Panc1 (cell line): ENCODE results near the gene IL1RAPL1.

Source experiments
- POLR2AphosphoS5 ChIP-seq: IDR thresholded peaks from 2 replicates; pipeline ENCODE4 v1.6.1; 2012; ENCODE audit warnings: mild to moderate bottlenecking, low read depth, low read length, moderate library complexity
- SIN3A ChIP-seq: IDR thresholded peaks from 2 replicates; pipeline ENCODE4 v1.6.1; 2012; ENCODE audit warnings: low read depth, mild to moderate bottlenecking, low read length, moderate library complexity, borderline replicate concordance; ENCODE audit not compliant: insufficient read depth
- TCF7L2 ChIP-seq: IDR thresholded peaks from 2 replicates; pipeline ENCODE4 v1.6.1; 2011; ENCODE audit warnings: mild to moderate bottlenecking, low read depth, low read length, inconsistent platforms
- TF ChIP-seq, protein P1 (sequence below): fragments of 450-650 bp; IDR thresholded peaks from 2 replicates; pipeline ENCODE4 v1.5.1; 2017; ENCODE audit warnings: mild to moderate bottlenecking
- TF ChIP-seq, protein P2 (sequence below), 2 experiments: IDR thresholded peaks; 2 replicates each; pipeline ENCODE4 v1.6.1; 2011 to 2012; ENCODE audit warnings: low read depth in 2 of 2, control low read depth in 1 of 2, low read length in 1 of 2, mild to moderate bottlenecking in 1 of 2, moderate library complexity in 1 of 2; ENCODE audit not compliant: insufficient read depth in 1 of 2

DNA sequence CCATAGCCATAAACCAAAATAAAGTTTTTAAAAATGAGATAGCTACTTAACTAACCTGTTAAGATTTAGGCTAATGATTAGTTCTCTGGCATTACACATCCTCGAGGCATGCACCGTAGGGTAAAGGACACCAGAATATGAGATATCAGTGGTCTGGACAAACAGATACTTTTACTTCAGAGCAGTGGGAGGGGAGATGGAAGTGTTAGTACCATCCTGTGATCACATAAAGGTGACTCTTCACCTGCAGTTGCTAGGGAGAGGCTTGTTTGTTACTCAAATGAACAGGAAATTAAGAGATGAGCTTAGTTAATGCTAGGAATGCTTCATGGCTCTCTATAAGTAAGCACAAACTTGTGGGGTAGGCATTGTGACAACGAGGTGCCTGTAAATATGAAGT lies 1003.7 kb downstream of the IL1RAPL1 start:
- TF ChIP-seq SIN3A = no peak
- TF ChIP-seq POLR2AphosphoS5 = no peak
- TF ChIP-seq, protein P1, sequence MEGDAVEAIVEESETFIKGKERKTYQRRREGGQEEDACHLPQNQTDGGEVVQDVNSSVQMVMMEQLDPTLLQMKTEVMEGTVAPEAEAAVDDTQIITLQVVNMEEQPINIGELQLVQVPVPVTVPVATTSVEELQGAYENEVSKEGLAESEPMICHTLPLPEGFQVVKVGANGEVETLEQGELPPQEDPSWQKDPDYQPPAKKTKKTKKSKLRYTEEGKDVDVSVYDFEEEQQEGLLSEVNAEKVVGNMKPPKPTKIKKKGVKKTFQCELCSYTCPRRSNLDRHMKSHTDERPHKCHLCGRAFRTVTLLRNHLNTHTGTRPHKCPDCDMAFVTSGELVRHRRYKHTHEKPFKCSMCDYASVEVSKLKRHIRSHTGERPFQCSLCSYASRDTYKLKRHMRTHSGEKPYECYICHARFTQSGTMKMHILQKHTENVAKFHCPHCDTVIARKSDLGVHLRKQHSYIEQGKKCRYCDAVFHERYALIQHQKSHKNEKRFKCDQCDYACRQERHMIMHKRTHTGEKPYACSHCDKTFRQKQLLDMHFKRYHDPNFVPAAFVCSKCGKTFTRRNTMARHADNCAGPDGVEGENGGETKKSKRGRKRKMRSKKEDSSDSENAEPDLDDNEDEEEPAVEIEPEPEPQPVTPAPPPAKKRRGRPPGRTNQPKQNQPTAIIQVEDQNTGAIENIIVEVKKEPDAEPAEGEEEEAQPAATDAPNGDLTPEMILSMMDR = no peak
- TF ChIP-seq, protein P2, sequence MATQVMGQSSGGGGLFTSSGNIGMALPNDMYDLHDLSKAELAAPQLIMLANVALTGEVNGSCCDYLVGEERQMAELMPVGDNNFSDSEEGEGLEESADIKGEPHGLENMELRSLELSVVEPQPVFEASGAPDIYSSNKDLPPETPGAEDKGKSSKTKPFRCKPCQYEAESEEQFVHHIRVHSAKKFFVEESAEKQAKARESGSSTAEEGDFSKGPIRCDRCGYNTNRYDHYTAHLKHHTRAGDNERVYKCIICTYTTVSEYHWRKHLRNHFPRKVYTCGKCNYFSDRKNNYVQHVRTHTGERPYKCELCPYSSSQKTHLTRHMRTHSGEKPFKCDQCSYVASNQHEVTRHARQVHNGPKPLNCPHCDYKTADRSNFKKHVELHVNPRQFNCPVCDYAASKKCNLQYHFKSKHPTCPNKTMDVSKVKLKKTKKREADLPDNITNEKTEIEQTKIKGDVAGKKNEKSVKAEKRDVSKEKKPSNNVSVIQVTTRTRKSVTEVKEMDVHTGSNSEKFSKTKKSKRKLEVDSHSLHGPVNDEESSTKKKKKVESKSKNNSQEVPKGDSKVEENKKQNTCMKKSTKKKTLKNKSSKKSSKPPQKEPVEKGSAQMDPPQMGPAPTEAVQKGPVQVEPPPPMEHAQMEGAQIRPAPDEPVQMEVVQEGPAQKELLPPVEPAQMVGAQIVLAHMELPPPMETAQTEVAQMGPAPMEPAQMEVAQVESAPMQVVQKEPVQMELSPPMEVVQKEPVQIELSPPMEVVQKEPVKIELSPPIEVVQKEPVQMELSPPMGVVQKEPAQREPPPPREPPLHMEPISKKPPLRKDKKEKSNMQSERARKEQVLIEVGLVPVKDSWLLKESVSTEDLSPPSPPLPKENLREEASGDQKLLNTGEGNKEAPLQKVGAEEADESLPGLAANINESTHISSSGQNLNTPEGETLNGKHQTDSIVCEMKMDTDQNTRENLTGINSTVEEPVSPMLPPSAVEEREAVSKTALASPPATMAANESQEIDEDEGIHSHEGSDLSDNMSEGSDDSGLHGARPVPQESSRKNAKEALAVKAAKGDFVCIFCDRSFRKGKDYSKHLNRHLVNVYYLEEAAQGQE (IDR thresholded peaks at IDR 0.05; ENCODE audit: insufficient read depth in 1 of 2, low read depth in 2 of 2, low read length in 1 of 2) = no peak
- TF ChIP-seq TCF7L2 = no peak
